AG08395 (cell line): ENCODE data around the gene ATG13.
A peak's percentile ranks its signal among the peaks of the same experiment; 100 is the strongest.

Experiments
- DNase-seq: peaks from one replicate; pipeline ENCODE4 v3.0.0; 2012; ENCODE audit warnings: mixed read lengths, low spot score

The ATG13 gene

DNA sequence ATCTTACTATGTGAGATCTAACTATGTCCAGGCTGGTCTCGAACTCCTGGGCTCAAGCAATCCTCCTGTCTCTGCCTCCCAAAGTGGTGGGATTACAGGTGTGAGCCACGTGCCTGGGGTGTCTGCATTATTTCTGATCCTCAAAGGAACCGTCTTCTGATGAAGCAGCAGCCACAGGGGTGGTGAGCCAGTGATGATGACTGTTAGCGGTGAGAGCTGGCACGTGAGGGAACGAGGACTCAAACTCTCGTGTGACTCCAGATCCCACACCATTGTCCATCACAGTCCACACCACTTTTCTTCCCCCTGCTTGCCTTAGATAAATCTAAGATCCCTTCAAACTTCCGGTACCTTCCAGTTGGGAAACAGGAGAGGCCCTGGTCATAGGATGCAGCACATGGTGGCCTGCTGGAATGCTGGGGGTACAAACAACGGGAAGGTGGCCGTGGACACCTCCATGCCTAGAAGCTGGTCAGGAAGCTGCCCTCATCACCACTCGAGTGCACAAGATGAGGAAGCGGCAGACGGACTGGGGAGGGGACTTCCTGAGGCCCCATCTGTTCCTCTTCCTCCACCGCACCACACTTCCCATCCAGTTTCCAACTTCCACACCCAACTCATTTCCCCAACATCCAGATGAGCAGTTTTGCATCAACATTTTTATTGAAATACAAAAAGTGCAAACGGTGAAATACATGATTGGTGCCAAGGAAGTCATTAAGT, 59.2 kb downstream of the ATG13 start:
- DNase-seq: no peak

DNA sequence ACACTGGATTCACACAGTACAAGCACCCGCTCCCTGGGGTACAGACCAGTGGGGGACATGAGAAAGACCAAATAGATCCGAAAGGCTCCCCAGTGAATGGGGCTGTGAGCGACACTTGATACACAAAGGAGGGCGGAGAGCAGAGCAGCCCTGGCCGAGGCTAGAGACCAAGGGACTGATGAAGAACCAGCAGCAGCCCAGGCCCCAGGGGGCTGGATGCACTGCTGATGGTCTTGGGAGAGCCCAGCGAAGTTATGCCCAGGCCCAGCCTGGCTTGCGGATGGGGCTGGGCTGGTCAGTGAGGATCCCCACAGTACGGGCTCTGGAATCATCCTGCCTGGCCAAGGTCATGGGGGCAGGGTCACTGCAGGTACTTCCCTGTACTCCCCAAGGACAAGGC, 59.8 kb downstream of the ATG13 start:
- no peak for DNase-seq

DNA sequence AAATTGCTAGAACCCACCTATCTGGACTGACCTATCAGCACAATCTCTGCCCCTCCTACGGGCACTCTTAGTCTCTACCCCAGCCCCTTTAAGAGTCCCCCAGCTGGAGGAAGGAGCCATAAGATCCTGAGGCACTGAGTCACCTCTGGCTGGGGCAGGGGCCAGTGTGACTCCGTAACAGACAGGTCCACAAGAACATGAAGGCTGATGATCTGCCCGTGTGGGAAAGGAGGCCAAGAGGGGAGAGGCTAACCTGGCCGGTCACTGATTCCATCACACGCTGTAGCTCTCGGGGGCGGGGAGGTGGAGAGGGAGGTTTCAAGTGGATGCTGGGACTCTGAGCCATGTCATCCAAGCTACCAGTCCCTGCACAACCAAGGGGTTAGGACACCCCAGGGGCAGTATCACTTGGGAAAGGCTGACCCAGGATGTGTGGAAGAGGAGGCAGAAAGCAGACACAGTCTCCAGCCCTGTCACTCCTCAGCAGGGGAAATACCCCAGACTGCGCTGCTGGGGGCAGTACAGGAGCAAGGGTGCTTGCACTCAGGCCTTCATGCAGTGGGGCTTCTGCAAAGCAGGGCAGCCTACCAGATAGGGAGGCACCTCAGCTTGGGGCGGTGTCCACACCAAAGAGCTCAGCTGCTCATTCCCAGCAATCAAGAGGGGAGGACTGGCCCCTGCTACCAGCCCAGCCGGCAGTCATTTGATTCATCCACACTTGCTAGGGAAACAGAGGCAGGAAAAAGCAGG, 60.8 kb downstream of the ATG13 start:
- no peak for DNase-seq

DNA sequence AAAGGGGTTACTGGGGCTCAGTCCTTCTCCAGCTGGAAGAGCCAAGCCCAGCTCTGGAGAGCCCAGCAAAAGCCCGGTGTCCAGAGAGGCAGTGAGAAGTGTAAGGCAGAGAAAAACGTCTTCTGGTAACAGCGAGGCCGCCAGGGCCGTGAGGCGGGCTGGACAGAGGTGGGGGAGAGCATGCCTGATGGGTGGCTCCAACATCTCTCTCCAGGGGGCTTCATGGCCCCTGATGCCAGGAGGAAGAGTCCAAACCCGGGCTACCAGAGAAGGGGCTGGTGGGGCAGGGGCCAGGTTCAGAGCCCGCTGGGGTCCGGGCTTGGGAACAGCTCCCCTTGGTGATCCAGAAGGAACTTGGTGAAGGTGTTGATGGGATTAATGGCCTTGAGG, 61.4 kb downstream of the ATG13 start:
- DNase-seq: no peak

GRCh38 chr11:46679241-46680163, 62.1 kb downstream of the ATG13 start:
- DNase-seq: no peak

- no peak for DNase-seq
Measured at GRCh38 chr11:46680164-46680760, 62.9 kb downstream of the ATG13 start.

- DNase-seq: no peak
Measured at GRCh38 chr11:46680815-46681214, 63.5 kb downstream of the ATG13 start.

GRCh38 chr11:46681814-46682213, 64.5 kb downstream of the ATG13 start:
- DNase-seq: no peak

GRCh38 chr11:46682773-46683752, 65.7 kb downstream of the ATG13 start:
- DNase-seq: no peak

DNA sequence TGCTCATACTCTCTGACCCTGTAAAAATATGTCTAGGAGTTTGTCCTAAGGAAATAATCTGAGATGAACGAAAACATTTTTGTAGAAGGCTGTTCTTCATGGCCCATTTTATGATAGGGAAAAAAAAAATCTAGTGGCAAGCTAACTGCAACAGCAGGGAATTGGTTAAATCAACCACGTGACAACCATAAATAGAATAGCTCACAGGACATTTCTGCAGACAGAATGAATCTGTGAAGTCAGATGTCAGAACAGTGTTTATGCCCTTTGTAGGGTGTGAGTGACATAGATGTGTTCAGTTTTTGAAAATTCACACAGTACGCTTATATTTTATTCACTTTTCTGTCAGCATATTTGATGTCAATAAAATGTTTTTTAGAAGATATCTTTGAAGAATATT, 67.0 kb downstream of the ATG13 start:
- DNase-seq: no peak

DNA sequence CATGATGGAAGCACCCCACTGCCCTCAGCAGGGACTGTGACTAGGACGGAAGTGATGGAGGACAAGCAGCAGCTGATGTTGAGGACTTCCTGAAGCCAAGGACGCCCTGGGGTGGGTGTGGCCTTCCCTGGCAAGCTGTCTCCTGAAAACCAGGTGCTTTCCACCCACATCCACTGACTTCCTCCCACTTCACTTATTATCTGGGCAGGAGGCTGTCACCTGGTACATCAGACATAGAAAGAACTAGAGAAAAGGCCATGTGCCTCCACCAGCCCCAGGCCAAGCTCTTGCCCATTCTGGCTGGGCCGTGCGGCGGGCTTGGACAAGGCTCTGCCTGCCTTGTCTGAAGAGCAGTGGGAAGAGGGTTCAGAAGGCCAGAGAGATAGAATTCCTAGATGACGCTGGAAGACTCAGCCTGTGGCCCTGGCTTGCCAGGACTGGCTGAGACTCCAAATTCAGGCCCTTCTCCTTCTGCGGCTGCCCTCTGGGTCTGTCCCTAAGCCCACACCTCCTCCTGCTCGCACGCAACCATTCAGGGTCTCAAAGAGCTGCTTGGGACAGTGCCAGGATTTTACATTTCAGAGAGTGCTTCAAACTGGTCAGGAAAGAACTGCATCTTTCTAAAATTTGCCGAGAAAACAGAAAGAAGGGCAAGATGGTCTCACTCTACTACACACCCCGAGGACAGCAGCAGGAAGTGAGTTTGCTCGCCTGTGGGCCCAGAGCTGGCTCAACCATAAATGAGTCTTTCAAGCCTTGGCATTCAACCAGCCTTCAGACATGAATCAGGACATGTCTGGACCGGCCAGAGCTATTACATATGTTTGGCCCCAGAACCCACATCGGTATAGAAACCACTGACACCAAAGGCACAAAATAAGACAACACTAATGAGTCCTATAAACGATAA, 69.8 kb downstream of the ATG13 start:
- peak; percentile 53 for DNase-seq

- no peak for DNase-seq
Measured at GRCh38 chr11:46690702-46691101, 73.3 kb downstream of the ATG13 start.

DNA sequence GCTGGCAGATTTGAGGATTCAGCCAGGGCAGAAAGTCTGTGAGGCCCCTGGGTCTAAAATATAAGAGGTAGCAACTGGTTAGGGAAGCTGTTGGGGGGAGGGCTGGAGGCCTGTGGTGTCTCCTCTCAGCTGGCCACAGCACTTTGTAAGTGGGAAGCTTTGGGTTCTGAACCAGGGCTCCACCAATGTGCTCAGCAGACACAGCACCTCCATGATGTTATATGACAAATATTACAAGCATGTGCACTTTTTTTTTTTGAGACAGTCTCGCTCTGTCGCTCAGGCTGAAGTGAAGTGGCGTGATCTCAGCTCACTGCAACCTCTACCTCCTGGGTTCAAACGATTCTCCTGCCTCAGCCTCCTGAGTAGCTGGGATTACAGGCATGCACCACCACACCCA, 75.1 kb downstream of the ATG13 start:
- DNase-seq: no peak

GRCh38 chr11:46693597-46694012, 76.3 kb downstream of the ATG13 start:
- peak; percentile 42 for DNase-seq

- no peak for DNase-seq
Measured at GRCh38 chr11:46694072-46694471, 76.7 kb downstream of the ATG13 start.

- no peak for DNase-seq
Measured at GRCh38 chr11:46694607-46695006, 77.3 kb downstream of the ATG13 start.

DNA sequence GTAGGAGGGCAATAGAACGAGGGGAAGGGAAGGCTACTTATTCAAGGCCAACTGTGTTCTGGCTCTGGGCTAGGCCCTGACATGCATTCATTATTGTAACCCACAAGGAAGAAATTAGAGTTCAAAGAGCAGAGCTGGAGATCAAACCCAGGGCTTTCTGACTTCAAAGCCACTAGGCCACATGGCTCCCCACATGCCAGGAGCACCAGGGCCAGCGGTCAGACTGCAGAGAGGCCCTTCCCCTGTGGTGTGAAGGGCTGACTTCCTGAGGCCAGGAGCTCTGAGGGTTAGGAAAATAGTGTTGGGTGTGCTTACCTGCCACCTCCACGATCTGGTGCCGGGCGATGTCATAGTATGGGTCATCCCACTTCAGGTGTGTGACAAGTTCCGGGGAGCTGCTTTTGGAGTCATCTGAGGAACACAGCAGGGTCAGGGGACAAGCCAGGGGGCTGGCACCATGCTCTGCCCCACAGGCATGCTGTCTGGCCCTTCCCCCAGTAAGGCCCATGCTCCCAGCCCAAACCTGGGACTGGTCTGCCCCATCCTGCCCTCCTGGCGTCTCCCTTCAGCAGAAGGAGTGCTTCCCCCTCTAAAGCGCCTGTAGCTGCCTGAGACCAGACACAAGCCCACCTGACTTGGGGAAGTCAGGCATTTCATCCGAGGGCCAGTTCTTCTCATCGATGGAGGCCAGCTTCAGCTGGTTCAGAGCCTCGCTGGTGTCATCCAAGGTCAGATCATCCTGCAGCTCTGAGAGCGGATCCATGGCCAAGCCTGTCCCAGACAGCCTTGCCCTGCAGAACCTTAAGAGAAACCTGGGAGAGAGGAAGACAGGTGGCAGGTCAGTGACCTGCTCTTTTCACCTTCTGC, 78.2 kb downstream of the ATG13 start:
- DNase-seq: no peak

GRCh38 chr11:46696212-46696558, 78.8 kb downstream of the ATG13 start:
- DNase-seq: no peak

GRCh38 chr11:46697303-46697702, 80.0 kb downstream of the ATG13 start:
- no peak for DNase-seq
